ENCODE measurements around the gene GLYATL1B. TPM values are rescaled to one million over a fixed set of nuclear protein-coding genes. Genes with fewer than 3 reads are reported as not detected.

GLYATL1B gene
- polyA plus RNA-seq, 1 donor (not counting 4 experiments of a cell fraction or from before 2014, with no cell fraction given), result not detected

DNA sequence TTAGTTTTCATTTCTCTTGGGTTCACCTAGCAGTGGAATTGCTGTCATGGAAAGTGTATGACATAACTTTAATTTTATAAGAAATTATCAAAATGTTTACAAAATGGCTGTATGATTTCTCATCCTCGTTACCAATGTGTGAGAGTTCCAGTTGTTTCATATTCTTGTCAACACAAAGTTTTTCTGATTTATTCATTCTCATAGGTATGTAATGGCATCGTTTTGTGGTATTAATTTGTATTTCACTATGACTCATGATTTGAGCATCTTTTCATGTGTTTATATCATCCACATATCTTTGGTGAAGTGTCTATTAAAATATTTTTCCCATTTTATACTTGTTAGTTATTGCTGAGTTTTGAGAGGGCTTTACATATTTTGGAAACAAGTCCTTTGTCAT, 26.4 kb downstream of the GLYATL1B start:
- no peaks in the 10 kb centered on the region for H3K9me3 ChIP-seq (ENCODE audit: control insufficient read depth, low read depth, low read length)
- dilution Hi-C loops (cut with MboI; ENCODE audit: extremely low pct_ligation_motif_present, low sequenced_read_pairs), result no loop called here
- H3K4me1 ChIP-seq (ENCODE audit: control insufficient read depth, extremely low read depth, insufficient read depth, low read length), result peaks cover 11% of the 10 kb centered on the region

DNA sequence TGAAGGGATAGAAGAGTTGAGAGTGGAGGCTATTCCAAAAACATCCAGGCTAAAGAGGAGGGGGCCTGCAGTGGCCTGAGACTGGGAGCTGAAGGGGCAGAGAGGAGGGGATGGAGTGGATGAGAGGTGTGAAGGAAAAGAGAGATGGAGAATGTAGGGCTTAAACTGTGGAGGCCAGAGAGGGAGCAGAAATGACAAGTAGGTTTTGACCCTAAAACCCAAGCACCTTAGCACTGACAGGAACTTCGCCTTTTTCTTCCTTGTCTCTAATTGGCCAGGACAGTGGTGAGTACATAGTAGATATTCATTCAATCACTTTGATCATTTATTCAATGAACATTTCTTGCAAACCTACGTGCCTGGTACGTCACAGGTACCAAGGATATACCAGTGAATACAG, 28.2 kb downstream of the GLYATL1B start:
- Histone ChIP-seq H3K79me2 (ENCODE audit: control insufficient read depth, insufficient read depth, low read length) (no peaks in the 10 kb centered on the region), H3K4me1 (ENCODE audit: control insufficient read depth, extremely low read depth, insufficient read depth, low read length) (peaks cover 6% of the 10 kb centered on the region), H3K9ac (ENCODE audit: control insufficient read depth, extremely low read depth, insufficient read depth, low read length) (no peak overlapping the region), H3K9me1 (ENCODE audit: control insufficient read depth, extremely low read depth, insufficient read depth, low read length) (peaks cover 2% of the 10 kb centered on the region), H3K27me3 (ENCODE audit: control insufficient read depth, extremely low read depth, insufficient read depth, low read length) (no peaks in the 10 kb centered on the region), H3K9me3 (ENCODE audit: control insufficient read depth, low read depth, low read length) (no peaks in the 10 kb centered on the region), H3K27ac (ENCODE audit: control insufficient read depth, insufficient read depth, low read length) (no peak overlapping the region), H3K4me2 (ENCODE audit: control insufficient read depth, extremely low read depth, insufficient read depth, low read depth, low read length) (no peak overlapping the region), H3K4me3 (ENCODE audit: control insufficient read depth in 2 of 3, extremely low read depth in 1 of 3, insufficient read depth in 2 of 3, low read depth in 1 of 3, low read length in 3 of 3) (no peak overlapping the region), H3K36me3 (ENCODE audit: control insufficient read depth in 2 of 2, extremely low read depth in 1 of 2, insufficient read depth in 2 of 2, low read length in 2 of 2) (peaks cover 0 to 5% of the 10 kb centered on the region in 2 experiments), H2AFZ (ENCODE audit: control insufficient read depth, low read length) (no peak overlapping the region), H4K20me1 (ENCODE audit: control insufficient read depth, extremely low read depth, insufficient read depth, low read length) (no peaks in the 10 kb centered on the region)
- FAIRE-seq, result no peak
- DNase-seq (ENCODE audit: low read depth, low spot score), result no peak
- no peak for TF ChIP-seq EZH2 (IDR thresholded peaks at IDR 0.05; ENCODE audit: low read length)
- TF ChIP-seq, protein P1, sequence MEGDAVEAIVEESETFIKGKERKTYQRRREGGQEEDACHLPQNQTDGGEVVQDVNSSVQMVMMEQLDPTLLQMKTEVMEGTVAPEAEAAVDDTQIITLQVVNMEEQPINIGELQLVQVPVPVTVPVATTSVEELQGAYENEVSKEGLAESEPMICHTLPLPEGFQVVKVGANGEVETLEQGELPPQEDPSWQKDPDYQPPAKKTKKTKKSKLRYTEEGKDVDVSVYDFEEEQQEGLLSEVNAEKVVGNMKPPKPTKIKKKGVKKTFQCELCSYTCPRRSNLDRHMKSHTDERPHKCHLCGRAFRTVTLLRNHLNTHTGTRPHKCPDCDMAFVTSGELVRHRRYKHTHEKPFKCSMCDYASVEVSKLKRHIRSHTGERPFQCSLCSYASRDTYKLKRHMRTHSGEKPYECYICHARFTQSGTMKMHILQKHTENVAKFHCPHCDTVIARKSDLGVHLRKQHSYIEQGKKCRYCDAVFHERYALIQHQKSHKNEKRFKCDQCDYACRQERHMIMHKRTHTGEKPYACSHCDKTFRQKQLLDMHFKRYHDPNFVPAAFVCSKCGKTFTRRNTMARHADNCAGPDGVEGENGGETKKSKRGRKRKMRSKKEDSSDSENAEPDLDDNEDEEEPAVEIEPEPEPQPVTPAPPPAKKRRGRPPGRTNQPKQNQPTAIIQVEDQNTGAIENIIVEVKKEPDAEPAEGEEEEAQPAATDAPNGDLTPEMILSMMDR (optimal IDR thresholded peaks at IDR 0.05 in 1 of 3, IDR thresholded peaks at IDR 0.05 in 1 of 3, conservative IDR thresholded peaks at IDR 0.05 in 1 of 3; ENCODE audit: extremely low read depth in 1 of 3, insufficient read depth in 2 of 3, low read length in 3 of 3), result no peak
- dilution Hi-C loops (cut with MboI; ENCODE audit: extremely low pct_ligation_motif_present, low sequenced_read_pairs), result no loop called here

More for the DNA sequence above, 26.4 kb downstream of the GLYATL1B start:
- Histone ChIP-seq H4K20me1 (ENCODE audit: control insufficient read depth, extremely low read depth, insufficient read depth, low read length) (no peaks in the 10 kb centered on the region), H3K27me3 (ENCODE audit: control insufficient read depth, extremely low read depth, insufficient read depth, low read length) (no peaks in the 10 kb centered on the region), H3K79me2 (ENCODE audit: control insufficient read depth, insufficient read depth, low read length) (peaks cover 2% of the 10 kb centered on the region), H3K27ac (ENCODE audit: control insufficient read depth, insufficient read depth, low read length) (no peak overlapping the region), H2AFZ (ENCODE audit: control insufficient read depth, low read length) (no peak overlapping the region), H3K36me3 (ENCODE audit: control insufficient read depth in 2 of 2, extremely low read depth in 1 of 2, insufficient read depth in 2 of 2, low read length in 2 of 2) (peaks cover 0 to 5% of the 10 kb centered on the region in 2 experiments), H3K9me1 (ENCODE audit: control insufficient read depth, extremely low read depth, insufficient read depth, low read length) (peaks cover 2% of the 10 kb centered on the region), H3K4me3 (ENCODE audit: control insufficient read depth in 2 of 3, extremely low read depth in 1 of 3, insufficient read depth in 2 of 3, low read depth in 1 of 3, low read length in 3 of 3) (no peak overlapping the region), H3K4me2 (ENCODE audit: control insufficient read depth, extremely low read depth, insufficient read depth, low read depth, low read length) (no peak overlapping the region), H3K9ac (ENCODE audit: control insufficient read depth, extremely low read depth, insufficient read depth, low read length) (no peak overlapping the region)
- no peak for DNase-seq (ENCODE audit: low read depth, low spot score)
- FAIRE-seq, result no peak
- TF ChIP-seq, protein P1 (optimal IDR thresholded peaks at IDR 0.05 in 1 of 3, IDR thresholded peaks at IDR 0.05 in 1 of 3, conservative IDR thresholded peaks at IDR 0.05 in 1 of 3; ENCODE audit: extremely low read depth in 1 of 3, insufficient read depth in 2 of 3, low read length in 3 of 3), result no peak
- no peak for TF ChIP-seq EZH2 (IDR thresholded peaks at IDR 0.05; ENCODE audit: low read length)

All from keratinocyte (primary cell).